ENCODE results near the gene TRIP13. TPM values are rescaled to one million over a fixed set of nuclear protein-coding genes. Genes with fewer than 3 reads are reported as not detected.

TRIP13 gene
- total RNA-seq, 1 donor: 29.8 TPM

DNA sequence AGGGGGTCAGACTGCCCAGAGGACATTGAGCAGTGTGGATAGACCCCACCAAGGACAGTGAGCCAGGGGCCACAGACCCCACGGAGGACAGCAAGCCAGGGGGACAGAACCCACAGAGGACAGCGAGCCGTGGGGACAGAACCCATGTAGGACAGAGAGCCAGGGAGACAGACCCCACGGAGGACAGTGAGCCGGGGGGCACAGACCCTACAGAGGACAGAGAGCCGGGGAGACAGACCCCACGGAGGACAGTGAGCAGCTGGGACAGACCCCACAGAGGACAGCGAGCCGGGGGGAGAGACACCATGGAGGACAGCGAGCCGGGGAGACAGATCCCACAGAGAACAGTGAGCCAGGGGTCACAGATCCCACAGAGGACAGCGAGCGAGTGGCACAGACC lies 38.5 kb upstream of the TRIP13 start:
- TF ChIP-seq, protein P1, sequence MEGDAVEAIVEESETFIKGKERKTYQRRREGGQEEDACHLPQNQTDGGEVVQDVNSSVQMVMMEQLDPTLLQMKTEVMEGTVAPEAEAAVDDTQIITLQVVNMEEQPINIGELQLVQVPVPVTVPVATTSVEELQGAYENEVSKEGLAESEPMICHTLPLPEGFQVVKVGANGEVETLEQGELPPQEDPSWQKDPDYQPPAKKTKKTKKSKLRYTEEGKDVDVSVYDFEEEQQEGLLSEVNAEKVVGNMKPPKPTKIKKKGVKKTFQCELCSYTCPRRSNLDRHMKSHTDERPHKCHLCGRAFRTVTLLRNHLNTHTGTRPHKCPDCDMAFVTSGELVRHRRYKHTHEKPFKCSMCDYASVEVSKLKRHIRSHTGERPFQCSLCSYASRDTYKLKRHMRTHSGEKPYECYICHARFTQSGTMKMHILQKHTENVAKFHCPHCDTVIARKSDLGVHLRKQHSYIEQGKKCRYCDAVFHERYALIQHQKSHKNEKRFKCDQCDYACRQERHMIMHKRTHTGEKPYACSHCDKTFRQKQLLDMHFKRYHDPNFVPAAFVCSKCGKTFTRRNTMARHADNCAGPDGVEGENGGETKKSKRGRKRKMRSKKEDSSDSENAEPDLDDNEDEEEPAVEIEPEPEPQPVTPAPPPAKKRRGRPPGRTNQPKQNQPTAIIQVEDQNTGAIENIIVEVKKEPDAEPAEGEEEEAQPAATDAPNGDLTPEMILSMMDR (IDR thresholded peaks at IDR 0.05; ENCODE audit: insufficient read depth, low read depth, low read length): no peak
- no peak overlapping the region for H3K4me3 ChIP-seq (ENCODE audit: low read depth, low read length)
- DNase-seq (ENCODE audit: low read depth): no peak

DNA sequence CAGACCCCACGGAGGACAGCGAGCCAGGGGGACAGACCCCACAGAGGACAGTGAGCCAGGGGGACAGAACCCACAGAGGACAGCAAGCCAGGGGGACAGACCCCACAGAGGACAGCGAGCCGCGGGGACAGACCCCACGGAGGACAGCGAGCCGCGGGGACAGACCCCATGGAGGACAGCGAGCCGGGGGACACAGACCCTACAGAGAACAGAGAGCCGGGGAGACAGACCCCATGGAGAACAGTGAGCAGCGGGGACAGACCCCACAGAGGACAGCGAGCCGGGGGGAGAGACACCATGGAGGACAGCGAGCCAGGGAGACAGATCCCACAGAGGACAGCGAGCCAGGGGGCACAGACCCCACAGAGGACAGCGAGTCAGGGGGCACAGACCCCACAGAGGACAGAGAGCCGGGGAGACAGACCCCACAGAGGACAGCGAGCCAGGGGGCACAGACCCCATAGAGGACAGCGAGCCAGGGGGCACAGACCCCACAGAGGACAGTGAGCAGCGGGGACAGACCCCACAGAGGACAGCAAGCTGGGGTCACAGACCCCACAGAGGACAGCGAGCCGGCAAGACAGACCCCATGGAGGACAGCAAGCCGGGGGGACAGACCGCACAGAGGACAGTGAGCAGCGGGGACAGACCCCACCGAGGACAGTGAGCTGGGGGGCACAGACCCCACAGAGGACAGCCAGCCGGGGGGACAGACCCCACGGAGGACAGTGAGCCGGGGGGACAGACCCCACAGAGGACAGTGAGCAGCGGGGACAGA lies 37.5 kb upstream of the TRIP13 start:
- H3K4me3 ChIP-seq (ENCODE audit: low read depth, low read length): no peak overlapping the region
- no peak for DNase-seq (ENCODE audit: low read depth)
- TF ChIP-seq, protein P1 (IDR thresholded peaks at IDR 0.05; ENCODE audit: insufficient read depth, low read depth, low read length): no peak

GRCh38 chr5:855771-856530 lies 36.7 kb upstream of the TRIP13 start:
- TF ChIP-seq, protein P1 (IDR thresholded peaks at IDR 0.05; ENCODE audit: insufficient read depth, low read depth, low read length): no peak
- no peak overlapping the region for H3K4me3 ChIP-seq (ENCODE audit: low read depth, low read length)
- no peak for DNase-seq (ENCODE audit: low read depth)

GRCh38 chr5:856531-857425 lies 35.9 kb upstream of the TRIP13 start:
- no peak for DNase-seq (ENCODE audit: low read depth)
- no peak overlapping the region for H3K4me3 ChIP-seq (ENCODE audit: low read depth, low read length)
- TF ChIP-seq, protein P1 (IDR thresholded peaks at IDR 0.05; ENCODE audit: insufficient read depth, low read depth, low read length): no peak

GRCh38 chr5:858726-859125 lies 34.0 kb upstream of the TRIP13 start:
- TF ChIP-seq, protein P1 (IDR thresholded peaks at IDR 0.05; ENCODE audit: insufficient read depth, low read depth, low read length): no peak
- H3K4me3 ChIP-seq (ENCODE audit: low read depth, low read length): no peak overlapping the region
- no peak for DNase-seq (ENCODE audit: low read depth)

GRCh38 chr5:859391-859790 lies 33.3 kb upstream of the TRIP13 start:
- TF ChIP-seq, protein P1 (IDR thresholded peaks at IDR 0.05; ENCODE audit: insufficient read depth, low read depth, low read length): no peak
- no peak for DNase-seq (ENCODE audit: low read depth)

More at GRCh38 chr5:859391-859790, 33.3 kb upstream of the TRIP13 start:
- no peak overlapping the region for H3K4me3 ChIP-seq (ENCODE audit: low read depth, low read length)
